Right atrium auricular region (tissue), 2 donors: ENCODE measurements around the gene CTU2. TPM values are rescaled to one million over a fixed set of nuclear protein-coding genes. Genes with fewer than 3 reads are reported as not detected.
A peak's percentile ranks its signal among the peaks of the same experiment; 100 is the strongest.

Source experiments
- DNase-seq: peaks from one replicate; pipeline ENCODE4 v3.0.0-alpha.2; 2019; ENCODE audit warnings: low spot score
- H3K27ac ChIP-seq, 2 donors: fragments of 200-600 bp; sonication (generic); 1 replicate in 1 of 2; 2 replicates in 1 of 2; pipeline ENCODE4 v1.5.1; 2016 to 2019
- H3K27me3 ChIP-seq, 2 donors: fragments of 200-600 bp; sonication (generic); one replicate each; pipeline versions ENCODE4 v1.5.1 to v1.6.0; 2017 to 2019
- H3K36me3 ChIP-seq: fragments of 200-600 bp; sonication (generic); one replicate; pipeline ENCODE4 v1.5.1; 2016
- H3K4me1 ChIP-seq, 2 donors: fragments of 200-600 bp; sonication (generic); one replicate each; pipeline versions ENCODE4 v1.5.1 to v1.6.0; 2017 to 2019
- H3K4me3 ChIP-seq, 2 donors: fragments of 200-600 bp; sonication (generic); 1 replicate in 1 of 2; 2 replicates in 1 of 2; pipeline ENCODE4 v1.5.1; 2017 to 2019; ENCODE audit warnings: mild to moderate bottlenecking in 1 of 2, moderate library complexity in 1 of 2
- H3K9me3 ChIP-seq, 2 donors: fragments of 200-600 bp; sonication (generic); one replicate each; pipeline ENCODE4 v1.5.1; 2019
- CTCF ChIP-seq, 2 donors: fragments of 200-600 bp; sonication (generic); IDR thresholded peaks; one replicate each; pipeline ENCODE4 v1.5.1; 2019; ENCODE audit warnings: antibody characterized with exemption in 2 of 2
- total RNA-seq, 2 donors: library from RNA; depleted of rRNA; stranded (reverse); fragments of >200 nt; gene quantifications; one replicate each; pipeline ENCODE4 v1.1.0, GENCODE V29; 2016

The CTU2 gene
- total RNA-seq = 1 to 10 TPM; 7.1 to 8.2 TPM

- peak within 1 kb of the TSS; percentile 79 to 80 for H3K27ac ChIP-seq
- peaks cover 0 to 55% of the 10 kb centered on the region in 2 donors for H3K4me1 ChIP-seq
- H3K4me3 ChIP-seq = peak within 1 kb of the TSS; percentile 92 to 99
- DNase-seq = peak; percentile 91
- H3K9me3 ChIP-seq = no peaks in the 10 kb centered on the region
- no peak for TF ChIP-seq CTCF (IDR thresholded peaks at IDR 0.05)
- H3K36me3 ChIP-seq = no peaks in the 10 kb centered on the region
- H3K27me3 ChIP-seq = no peaks in the 10 kb centered on the region
Observed at GRCh38 chr16:88706229-88706964, at the start of gene CTU2, which contains the start of gene RNF166. Gene CTU2, plus strand, starts transcription at chr16:88706503. Its CDS starts 28 bp downstream, at chr16:88706531. Gene RNF166, minus strand, starts transcription at chr16:88706408. Its CDS starts 83 bp downstream, at chr16:88706325.

- no peak for DNase-seq
- no peak for TF ChIP-seq CTCF (IDR thresholded peaks at IDR 0.05)
- H3K4me3 ChIP-seq = no peak overlapping the region
Observed at GRCh38 chr16:88657371-88657770, 48.9 kb upstream of the CTU2 start.

GRCh38 chr16:88658714-88659113, 47.6 kb upstream of the CTU2 start:
- peaks cover 12% of the 10 kb centered on the region for H3K36me3 ChIP-seq
- no peak for TF ChIP-seq CTCF (IDR thresholded peaks at IDR 0.05)
- no peaks in the 10 kb centered on the region for H3K27me3 ChIP-seq
- no peak overlapping the region for H3K4me3 ChIP-seq
- no peak for DNase-seq
- peaks cover 0 to 10% of the 10 kb centered on the region in 2 donors for H3K4me1 ChIP-seq
- no peak overlapping the region for H3K27ac ChIP-seq
- H3K9me3 ChIP-seq = no peaks in the 10 kb centered on the region

More at GRCh38 chr16:88657371-88657770, 48.9 kb upstream of the CTU2 start:
- Histone ChIP-seq H3K27me3 (no peaks in the 10 kb centered on the region), H3K36me3 (peaks cover 12% of the 10 kb centered on the region), H3K4me1 (peaks cover 0 to 6% of the 10 kb centered on the region in 2 donors), H3K9me3 (no peaks in the 10 kb centered on the region), H3K27ac (no peak overlapping the region)

DNA sequence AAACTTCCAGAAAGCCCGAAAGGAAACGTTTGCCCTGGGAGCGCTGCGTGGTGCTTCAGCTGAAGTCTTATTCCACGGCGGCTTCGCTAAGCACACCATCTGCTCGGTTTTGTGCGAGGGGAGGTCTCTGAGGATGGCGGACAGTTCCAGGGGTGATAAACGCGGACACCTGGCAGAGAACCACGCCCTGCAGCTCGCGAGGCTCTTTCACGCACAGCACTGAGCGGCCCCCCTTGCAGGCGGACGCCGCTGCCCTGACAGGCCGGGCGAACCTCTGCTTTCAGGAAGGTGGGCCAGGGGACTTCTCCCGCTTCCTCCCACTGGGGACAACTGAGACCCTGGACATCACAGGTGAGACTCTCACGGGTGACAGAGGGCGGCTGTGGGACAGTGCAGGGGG, 47.1 kb upstream of the CTU2 start:
- no peak for DNase-seq

DNA sequence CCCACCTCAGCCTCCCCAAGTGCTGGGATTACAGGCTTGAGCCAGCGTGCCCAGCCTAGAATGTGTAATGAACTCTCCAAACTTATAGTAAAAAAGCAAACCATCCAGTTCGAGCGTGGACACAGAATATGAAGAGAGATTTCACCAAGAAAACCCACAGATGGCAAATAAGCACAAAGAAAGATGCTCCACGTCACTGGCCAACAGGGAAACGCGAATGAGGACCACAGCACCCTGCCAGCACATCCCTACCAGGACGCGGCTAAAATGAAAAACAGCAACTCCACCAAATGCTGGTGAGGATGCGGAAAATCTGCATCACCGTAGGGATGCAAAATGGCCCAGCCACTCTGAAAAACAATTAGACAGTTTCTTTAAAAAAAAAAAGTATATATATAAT, 44.8 kb upstream of the CTU2 start:
- no peak for TF ChIP-seq CTCF (IDR thresholded peaks at IDR 0.05)
- no peak for DNase-seq
- Histone ChIP-seq H3K9me3 (no peaks in the 10 kb centered on the region), H3K27me3 (no peaks in the 10 kb centered on the region), H3K4me3 (no peak overlapping the region), H3K36me3 (peaks cover 12% of the 10 kb centered on the region), H3K4me1 (peaks cover 0 to 20% of the 10 kb centered on the region in 2 donors), H3K27ac (no peak overlapping the region)

More for the DNA sequence above, 47.1 kb upstream of the CTU2 start:
- Histone ChIP-seq H3K4me3 (no peak overlapping the region), H3K27me3 (no peaks in the 10 kb centered on the region), H3K4me1 (peaks cover 0 to 14% of the 10 kb centered on the region in 2 donors), H3K27ac (no peak overlapping the region), H3K9me3 (no peaks in the 10 kb centered on the region), H3K36me3 (peaks cover 12% of the 10 kb centered on the region)
- TF ChIP-seq CTCF (IDR thresholded peaks at IDR 0.05) = no peak
